ENCODE measurements around the gene PLB1. TPM values are rescaled to one million over a fixed set of nuclear protein-coding genes. Genes with fewer than 3 reads are reported as not detected.

Gene PLB1
- total and polyA plus RNA-seq, 9 of the 15 experiments (the other 6 are each of a cell fraction or from before 2014, with no cell fraction given), result 0.01 to 0.09 (median 0.07) TPM; not detected in 2

DNA sequence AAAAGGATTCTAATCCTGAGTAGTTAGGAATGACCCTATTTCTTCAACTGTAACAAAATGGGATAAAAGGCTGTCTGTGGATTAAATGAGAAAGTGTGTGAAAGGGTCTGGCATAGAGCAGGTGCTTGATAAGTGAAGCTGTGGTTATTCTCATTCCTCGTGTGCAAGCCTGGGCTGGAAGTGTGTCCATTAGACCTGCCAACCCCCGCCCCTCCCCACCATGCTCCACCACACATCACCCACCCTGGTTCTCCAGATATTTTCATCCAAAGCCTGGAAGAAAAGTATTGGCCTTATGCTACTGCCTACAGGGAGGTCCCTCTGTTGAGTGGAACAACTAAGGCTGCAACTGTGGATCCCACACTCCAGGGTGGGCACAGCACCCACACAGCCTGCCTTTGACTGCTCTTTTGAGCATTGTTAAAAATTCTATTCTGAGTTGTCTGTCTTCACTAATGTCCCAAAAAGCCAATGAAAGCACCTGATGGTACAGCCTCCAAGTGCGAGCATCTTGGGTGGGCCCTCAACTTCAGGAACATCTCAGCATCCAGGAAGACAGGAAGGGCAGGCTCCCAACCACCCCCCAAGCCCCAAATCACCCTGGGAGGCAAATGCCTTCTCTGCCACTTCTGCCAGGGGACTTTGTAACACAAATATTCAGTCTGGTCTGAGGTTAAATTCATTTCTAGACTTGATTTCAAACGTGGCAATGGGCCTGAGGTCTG is 153.0 kb downstream of the PLB1 start (continued):
- TF ChIP-seq, protein P1, sequence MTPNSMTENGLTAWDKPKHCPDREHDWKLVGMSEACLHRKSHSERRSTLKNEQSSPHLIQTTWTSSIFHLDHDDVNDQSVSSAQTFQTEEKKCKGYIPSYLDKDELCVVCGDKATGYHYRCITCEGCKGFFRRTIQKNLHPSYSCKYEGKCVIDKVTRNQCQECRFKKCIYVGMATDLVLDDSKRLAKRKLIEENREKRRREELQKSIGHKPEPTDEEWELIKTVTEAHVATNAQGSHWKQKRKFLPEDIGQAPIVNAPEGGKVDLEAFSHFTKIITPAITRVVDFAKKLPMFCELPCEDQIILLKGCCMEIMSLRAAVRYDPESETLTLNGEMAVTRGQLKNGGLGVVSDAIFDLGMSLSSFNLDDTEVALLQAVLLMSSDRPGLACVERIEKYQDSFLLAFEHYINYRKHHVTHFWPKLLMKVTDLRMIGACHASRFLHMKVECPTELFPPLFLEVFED (CRISPR knock-in tag; conservative IDR thresholded peaks at IDR 0.05), result no peak
- TF ChIP-seq BRCA1 (IDR thresholded peaks at IDR 0.05) (no peak), BRCA1 (CRISPR knock-in tag; IDR thresholded peaks at IDR 0.05) (no peak), POLR2G (IDR thresholded peaks at IDR 0.05; ENCODE audit: low read depth, low read length) (no peak)
- TF ChIP-seq, protein P2, sequence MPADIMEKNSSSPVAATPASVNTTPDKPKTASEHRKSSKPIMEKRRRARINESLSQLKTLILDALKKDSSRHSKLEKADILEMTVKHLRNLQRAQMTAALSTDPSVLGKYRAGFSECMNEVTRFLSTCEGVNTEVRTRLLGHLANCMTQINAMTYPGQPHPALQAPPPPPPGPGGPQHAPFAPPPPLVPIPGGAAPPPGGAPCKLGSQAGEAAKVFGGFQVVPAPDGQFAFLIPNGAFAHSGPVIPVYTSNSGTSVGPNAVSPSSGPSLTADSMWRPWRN (IDR thresholded peaks at IDR 0.05; ENCODE audit: low read depth), result no peak
- TF ChIP-seq, protein P3, sequence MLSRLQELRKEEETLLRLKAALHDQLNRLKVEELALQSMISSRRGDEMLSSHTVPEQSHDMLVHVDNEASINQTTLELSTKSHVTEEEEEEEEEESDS (CRISPR knock-in tag; IDR thresholded peaks at IDR 0.05), result no peak
- TF ChIP-seq, protein P4, sequence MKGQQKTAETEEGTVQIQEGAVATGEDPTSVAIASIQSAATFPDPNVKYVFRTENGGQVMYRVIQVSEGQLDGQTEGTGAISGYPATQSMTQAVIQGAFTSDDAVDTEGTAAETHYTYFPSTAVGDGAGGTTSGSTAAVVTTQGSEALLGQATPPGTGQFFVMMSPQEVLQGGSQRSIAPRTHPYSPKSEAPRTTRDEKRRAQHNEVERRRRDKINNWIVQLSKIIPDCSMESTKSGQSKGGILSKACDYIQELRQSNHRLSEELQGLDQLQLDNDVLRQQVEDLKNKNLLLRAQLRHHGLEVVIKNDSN (CRISPR knock-in tag; IDR thresholded peaks at IDR 0.05), result no peak

Measured in K562 (cell line).